LNCAP (cell line): Measurements from ENCODE around the gene EHMT1.

Experiments
- TF ChIP-seq, protein P1 (sequence below): fragments of 450-650 bp; IDR thresholded peaks from 2 replicates; pipeline ENCODE4 v1.5.1; 2017; ENCODE audit warnings: mild to moderate bottlenecking

EHMT1 gene

DNA sequence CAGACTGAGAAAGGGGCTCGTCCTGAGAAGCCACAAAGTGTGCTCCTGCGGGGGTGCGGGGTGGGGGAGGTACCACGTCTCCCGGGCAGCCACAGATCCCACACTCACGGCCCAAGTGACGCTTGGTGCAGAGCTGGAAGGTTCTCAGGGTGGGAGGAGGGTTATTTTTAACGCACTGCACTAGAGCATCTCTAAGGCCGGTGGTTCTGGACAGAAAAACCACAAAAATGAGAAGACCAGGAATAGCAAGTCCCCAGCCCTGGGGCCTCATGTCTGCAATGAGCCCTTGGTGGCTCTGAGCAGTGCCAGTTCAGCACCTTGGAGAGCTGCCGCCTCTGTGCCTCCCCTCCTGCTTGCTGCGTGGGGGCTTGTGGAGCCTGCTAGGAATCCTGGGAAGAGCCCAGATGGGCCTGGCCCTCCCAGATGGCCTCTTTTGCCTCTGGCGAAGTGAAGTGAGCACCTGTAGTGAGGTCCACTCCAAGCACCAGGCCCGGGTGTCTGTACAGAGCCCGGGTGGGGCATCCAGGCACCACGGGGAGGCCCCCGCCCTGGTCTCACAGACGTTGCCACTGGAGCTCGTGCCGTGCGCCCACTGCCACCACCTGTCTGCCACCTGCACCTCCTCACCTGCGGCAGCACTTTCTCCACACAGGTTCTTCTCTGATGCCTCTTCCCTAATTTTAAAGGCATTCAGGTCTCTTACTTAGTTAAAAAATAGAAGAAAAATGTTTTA, 209.9 kb downstream of the EHMT1 start:
- TF ChIP-seq, protein P1, sequence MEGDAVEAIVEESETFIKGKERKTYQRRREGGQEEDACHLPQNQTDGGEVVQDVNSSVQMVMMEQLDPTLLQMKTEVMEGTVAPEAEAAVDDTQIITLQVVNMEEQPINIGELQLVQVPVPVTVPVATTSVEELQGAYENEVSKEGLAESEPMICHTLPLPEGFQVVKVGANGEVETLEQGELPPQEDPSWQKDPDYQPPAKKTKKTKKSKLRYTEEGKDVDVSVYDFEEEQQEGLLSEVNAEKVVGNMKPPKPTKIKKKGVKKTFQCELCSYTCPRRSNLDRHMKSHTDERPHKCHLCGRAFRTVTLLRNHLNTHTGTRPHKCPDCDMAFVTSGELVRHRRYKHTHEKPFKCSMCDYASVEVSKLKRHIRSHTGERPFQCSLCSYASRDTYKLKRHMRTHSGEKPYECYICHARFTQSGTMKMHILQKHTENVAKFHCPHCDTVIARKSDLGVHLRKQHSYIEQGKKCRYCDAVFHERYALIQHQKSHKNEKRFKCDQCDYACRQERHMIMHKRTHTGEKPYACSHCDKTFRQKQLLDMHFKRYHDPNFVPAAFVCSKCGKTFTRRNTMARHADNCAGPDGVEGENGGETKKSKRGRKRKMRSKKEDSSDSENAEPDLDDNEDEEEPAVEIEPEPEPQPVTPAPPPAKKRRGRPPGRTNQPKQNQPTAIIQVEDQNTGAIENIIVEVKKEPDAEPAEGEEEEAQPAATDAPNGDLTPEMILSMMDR = no peak

DNA sequence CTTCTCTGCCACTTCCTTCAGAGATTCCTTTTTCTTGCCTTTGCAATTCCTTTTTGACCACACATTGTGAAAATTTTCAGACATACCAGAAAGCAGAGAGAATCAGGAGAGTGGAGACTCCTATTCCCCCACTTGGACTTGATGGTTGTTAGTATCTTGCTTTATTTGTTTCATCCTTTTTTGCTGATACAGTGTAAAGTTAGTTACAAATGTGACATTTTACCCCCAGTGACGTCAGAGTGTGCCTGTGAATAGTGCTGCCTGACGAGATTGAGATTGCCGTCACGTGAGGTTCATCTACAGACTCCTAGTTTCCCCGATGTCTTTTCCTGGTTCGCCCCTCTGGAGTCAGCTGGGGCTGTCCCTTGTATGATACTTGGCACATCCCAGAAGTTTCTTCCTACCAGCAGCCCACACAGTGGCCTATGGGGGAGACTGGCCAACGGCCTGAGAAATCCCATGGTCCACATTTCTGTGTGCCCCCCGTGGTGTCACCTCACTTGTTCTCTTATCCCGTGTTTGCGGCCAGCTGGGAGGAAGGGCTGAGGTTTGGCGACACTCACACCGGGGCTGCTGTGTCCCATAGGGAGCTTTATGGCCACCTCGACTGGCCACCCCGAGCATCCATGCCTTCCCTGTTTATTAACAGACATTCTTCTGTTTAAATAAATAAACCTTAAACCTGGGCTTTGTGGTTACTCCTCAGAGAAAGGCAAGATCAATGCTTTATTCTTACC, 210.6 kb downstream of the EHMT1 start:
- TF ChIP-seq, protein P1 = no peak

DNA sequence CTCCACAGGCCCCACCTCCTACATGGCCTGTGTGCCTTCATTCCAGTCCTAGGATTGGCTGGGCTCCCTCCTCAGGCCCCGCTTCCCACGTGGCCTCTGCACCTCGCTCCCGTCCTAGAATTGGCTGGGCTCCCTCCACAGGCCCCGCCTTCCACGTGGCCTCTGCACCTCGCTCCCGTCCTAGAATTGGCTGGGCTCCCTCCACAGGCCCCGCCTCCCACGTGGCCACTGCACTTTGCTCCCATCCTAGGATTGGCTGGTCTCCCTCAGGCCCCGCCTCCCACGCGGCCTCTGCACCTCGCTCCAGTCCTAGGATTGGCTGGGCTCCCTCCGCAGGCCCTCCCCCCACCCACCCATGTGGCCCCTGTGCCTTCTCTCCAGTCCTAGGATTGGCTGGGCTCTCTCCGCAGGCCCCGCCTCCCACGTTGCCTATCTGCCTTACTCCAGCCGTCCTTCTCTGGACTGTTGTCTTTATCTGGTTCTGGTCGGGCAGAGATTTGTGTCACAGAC, 213.4 kb downstream of the EHMT1 start:
- TF ChIP-seq, protein P1 = no peak

DNA sequence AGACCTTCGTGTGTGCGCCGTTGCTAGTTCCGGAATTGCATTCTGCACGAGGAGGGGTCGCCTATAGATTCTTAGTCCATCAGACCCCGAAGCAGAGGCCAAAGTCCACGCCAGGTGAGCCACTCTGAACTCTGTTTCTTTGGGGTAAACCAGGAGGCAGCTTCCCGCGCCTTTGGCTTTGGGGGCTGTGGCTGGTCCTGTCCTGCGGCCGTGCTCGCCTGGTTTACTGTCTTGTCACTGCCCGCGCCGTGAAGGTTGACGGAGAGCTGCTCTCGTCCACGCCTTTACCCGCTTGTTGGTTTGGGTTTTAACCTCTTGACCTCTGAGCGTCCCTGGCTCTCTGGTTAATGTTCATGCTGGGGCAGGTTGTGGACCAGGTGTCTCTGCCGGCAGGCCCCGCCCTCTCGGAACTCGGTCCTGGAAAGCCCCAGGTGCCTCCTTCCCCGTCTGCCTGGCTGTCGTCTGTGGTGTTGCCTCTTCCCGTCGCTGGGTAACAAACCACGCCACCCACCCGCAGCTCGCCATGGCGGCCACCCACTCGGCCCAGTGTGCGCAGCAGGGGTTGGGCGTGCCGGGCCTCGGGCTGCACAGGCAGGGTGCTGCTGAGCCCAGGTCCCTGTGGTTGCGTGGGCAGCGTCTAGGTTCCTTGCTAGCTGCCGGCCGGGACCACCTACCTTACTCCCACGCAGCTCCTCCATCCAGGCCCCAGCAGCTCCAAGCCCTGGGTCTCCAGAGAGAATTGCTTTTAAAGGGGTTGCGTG, 214.2 kb downstream of the EHMT1 start:
- TF ChIP-seq, protein P1 = no peak

- TF ChIP-seq, protein P1 = no peak
Measured at GRCh38 chr9:137833721-137834613, 215.2 kb downstream of the EHMT1 start.

DNA sequence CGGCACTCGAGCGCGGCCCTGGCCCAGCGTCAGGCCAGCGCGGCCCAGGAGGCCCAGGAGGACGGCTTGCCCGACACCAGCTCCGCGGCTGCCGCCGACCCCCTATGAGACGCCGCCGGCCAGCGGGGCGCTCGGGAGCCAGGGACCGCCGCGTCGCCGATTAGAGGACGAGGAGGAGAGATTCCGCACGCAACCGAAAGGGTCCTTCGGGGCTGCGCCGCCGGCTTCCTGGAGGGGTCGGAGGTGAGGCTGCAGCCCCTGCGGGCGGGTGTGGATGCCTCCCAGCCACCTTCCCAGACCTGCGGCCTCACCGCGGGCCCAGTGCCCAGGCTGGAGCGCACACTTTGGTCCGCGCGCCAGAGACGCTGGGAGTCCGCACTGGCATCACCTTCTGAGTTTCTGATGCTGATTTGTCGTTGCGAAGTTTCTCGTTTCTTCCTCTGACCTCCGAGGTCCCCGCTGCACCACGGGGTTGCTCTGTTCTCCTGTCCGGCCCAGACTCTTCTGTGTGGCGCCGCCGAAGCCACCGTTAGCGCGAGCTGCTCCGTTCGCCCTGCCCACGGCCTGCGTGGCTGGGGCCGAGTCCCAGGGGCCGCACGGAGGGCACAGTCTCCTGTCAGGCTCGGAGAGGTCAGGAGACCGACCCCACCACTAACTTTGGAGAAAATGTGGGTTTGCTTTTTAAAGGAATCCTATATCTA, 216.2 kb downstream of the EHMT1 start:
- TF ChIP-seq, protein P1 = no peak
